ENCODE data around the gene SORCS3. TPM values are rescaled to one million over a fixed set of nuclear protein-coding genes. Genes with fewer than 3 reads are reported as not detected.

SORCS3 gene
- total RNA-seq, 1 donor from 2014 or later, result 0.25 TPM

DNA sequence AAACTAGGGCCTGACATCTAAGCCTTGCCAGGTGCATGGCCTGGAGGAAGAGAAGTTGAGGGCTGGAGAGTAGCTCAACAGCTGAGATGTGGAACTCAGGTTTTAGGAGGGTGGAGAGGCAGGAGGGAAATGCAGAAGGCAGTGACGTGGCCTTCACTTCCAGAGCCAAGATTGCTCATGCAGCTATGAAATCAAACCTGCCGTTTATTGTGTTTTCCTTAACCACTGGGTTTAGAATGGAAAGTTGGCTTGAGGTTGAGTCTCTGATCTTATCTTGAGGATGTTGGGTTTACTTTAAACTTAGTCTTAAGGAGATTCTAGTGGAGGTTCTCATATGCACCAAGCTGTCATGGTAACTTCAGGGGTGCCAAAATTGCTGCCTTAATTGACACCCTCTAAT, 178.6 kb downstream of the SORCS3 start:
- H3K4me1 ChIP-seq, result no peaks in the 10 kb centered on the region
- intact Hi-C loops (cut with DNase I), result no loop called here
- no peak overlapping the region for H3K27ac ChIP-seq
- no peaks in the 10 kb centered on the region for H3K27me3 ChIP-seq
- no peaks in the 10 kb centered on the region for H3K9me3 ChIP-seq
- no peak for DNase-seq (ENCODE audit: extremely low spot score in 2 of 2)
- H3K4me3 ChIP-seq, result no peak overlapping the region
- no peaks in the 10 kb centered on the region for H3K36me3 ChIP-seq
- TF ChIP-seq POLR2A (IDR thresholded peaks at IDR 0.05) (no peak), POLR2AphosphoS5 (IDR thresholded peaks at IDR 0.05; ENCODE audit: insufficient read depth in 1 of 2, low read depth in 1 of 2) (no peak)
- TF ChIP-seq, protein P1, sequence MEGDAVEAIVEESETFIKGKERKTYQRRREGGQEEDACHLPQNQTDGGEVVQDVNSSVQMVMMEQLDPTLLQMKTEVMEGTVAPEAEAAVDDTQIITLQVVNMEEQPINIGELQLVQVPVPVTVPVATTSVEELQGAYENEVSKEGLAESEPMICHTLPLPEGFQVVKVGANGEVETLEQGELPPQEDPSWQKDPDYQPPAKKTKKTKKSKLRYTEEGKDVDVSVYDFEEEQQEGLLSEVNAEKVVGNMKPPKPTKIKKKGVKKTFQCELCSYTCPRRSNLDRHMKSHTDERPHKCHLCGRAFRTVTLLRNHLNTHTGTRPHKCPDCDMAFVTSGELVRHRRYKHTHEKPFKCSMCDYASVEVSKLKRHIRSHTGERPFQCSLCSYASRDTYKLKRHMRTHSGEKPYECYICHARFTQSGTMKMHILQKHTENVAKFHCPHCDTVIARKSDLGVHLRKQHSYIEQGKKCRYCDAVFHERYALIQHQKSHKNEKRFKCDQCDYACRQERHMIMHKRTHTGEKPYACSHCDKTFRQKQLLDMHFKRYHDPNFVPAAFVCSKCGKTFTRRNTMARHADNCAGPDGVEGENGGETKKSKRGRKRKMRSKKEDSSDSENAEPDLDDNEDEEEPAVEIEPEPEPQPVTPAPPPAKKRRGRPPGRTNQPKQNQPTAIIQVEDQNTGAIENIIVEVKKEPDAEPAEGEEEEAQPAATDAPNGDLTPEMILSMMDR (IDR thresholded peaks at IDR 0.05), result no peak

DNA sequence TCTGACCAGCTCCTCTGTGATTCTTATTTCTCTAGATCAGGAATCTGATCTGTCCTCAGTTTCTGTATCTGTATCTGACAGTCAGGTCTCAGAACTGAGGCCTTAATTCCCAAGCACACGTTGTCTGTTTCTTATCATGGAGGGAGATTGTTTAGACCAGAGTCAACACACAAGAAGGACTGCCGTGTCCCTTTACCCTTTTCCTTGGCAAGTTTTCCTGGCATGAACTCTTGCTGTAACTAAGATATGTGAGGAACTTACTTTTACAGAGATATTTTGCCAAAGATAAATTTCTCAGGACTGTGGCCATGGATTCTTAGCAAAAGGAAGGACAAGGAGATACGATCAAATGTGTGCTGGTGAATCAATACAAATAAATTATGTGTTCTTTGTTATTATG, 181.0 kb downstream of the SORCS3 start:
- DNase-seq (ENCODE audit: extremely low spot score in 2 of 2), result no peak
- Histone ChIP-seq H3K9me3 (no peaks in the 10 kb centered on the region), H3K36me3 (no peaks in the 10 kb centered on the region), H3K4me3 (no peak overlapping the region), H3K27ac (no peak overlapping the region), H3K4me1 (no peaks in the 10 kb centered on the region), H3K27me3 (no peaks in the 10 kb centered on the region)
- TF ChIP-seq, protein P1 (IDR thresholded peaks at IDR 0.05), result no peak
- TF ChIP-seq POLR2AphosphoS5 (IDR thresholded peaks at IDR 0.05; ENCODE audit: insufficient read depth in 1 of 2, low read depth in 1 of 2), result no peak
- TF ChIP-seq POLR2A (IDR thresholded peaks at IDR 0.05), result no peak
- intact Hi-C loops (cut with DNase I), result no loop called here

DNA sequence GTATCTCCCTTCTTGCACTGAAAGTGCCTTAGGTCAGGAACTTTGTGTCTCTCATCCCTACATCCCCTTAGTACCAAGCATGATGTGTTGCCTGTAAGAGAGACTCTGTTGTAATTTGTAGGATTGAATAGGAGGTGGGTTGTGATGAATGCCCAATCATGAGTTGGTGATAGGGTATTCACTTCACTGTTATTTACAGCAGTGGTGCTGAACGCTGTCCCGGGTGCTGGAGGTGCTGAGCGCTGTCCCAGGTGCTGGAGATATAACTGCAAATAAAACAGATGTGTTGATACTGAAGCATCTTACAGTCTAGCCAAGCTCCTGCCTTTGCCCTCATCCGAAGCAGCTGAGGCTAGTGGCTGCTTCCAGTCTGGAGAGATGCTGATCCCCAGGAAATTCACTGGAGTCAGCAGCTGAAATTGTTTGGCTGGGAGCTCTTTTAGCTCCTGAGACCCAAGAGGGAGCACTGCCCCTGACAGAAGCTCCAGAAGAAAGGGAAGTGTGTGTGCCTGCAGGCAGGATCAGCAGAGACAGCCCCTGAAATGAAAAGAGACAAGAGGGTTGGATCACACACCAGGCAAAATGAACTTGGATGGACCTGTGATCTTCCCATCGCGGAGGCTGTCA, 183.4 kb downstream of the SORCS3 start:
- Histone ChIP-seq H3K27ac (no peak overlapping the region), H3K36me3 (no peaks in the 10 kb centered on the region), H3K27me3 (no peaks in the 10 kb centered on the region), H3K4me3 (no peak overlapping the region), H3K4me1 (no peaks in the 10 kb centered on the region), H3K9me3 (no peaks in the 10 kb centered on the region)
- DNase-seq (ENCODE audit: extremely low spot score in 2 of 2), result no peak
- TF ChIP-seq, protein P1 (IDR thresholded peaks at IDR 0.05), result no peak
- TF ChIP-seq POLR2AphosphoS5 (IDR thresholded peaks at IDR 0.05; ENCODE audit: insufficient read depth in 1 of 2, low read depth in 1 of 2), result no peak
- TF ChIP-seq POLR2A (IDR thresholded peaks at IDR 0.05), result no peak
- intact Hi-C loops (cut with DNase I), result no loop called here

DNA sequence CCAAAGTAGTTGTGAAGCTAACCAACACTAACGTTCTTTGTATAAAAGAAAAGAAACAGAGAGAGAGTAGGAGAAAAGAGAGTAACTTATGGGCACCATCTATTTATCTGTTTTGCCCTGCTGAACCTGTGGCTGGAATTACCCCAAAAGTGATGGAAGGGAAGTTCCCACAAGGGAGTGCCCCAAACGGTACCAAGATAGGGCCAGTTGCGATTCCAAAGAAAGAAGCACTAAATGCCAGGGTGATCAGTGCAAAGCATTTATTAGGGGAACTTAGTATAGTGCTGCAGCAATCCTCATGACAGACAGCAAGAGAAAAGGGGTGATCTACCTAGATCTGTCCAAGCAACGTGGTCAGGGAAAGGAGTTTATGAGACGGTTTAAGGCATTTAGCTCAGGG, 190.2 kb downstream of the SORCS3 start:
- Histone ChIP-seq H3K27me3 (no peaks in the 10 kb centered on the region), H3K9me3 (no peaks in the 10 kb centered on the region), H3K4me1 (no peaks in the 10 kb centered on the region), H3K27ac (no peak overlapping the region), H3K4me3 (no peak overlapping the region), H3K36me3 (no peaks in the 10 kb centered on the region)
- intact Hi-C loops (cut with DNase I), result no loop called here
- no peak for DNase-seq (ENCODE audit: extremely low spot score in 2 of 2)
- TF ChIP-seq, protein P1 (IDR thresholded peaks at IDR 0.05), result no peak
- TF ChIP-seq POLR2A (IDR thresholded peaks at IDR 0.05) (no peak), POLR2AphosphoS5 (IDR thresholded peaks at IDR 0.05; ENCODE audit: insufficient read depth in 1 of 2, low read depth in 1 of 2) (no peak)

DNA sequence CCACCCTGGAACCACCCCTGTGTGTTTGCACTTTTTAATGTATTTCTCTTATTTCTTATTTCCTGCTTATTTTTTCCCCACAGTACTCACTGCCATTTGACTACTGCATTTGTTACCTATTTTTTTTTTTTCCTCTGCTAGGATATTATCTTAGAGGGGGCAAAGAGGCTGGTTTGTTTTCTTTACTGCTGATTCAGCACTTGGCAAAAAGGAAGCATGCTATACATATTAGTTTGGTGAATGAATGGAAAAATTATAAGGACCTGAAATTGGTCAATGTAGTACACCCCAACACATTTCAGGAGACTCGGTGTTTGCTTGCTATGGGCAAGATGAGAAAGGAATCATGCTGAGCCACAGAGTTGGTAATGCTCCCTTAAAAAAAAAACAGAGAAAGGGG, 193.5 kb downstream of the SORCS3 start:
- TF ChIP-seq POLR2AphosphoS5 (IDR thresholded peaks at IDR 0.05; ENCODE audit: insufficient read depth in 1 of 2, low read depth in 1 of 2), result no peak
- TF ChIP-seq, protein P1 (IDR thresholded peaks at IDR 0.05), result no peak
- TF ChIP-seq POLR2A (IDR thresholded peaks at IDR 0.05), result no peak
- Histone ChIP-seq H3K4me1 (no peaks in the 10 kb centered on the region), H3K4me3 (no peak overlapping the region), H3K27me3 (no peaks in the 10 kb centered on the region), H3K27ac (no peak overlapping the region), H3K9me3 (no peaks in the 10 kb centered on the region), H3K36me3 (no peaks in the 10 kb centered on the region)
- intact Hi-C loops (cut with DNase I), result no loop called here
- DNase-seq (ENCODE audit: extremely low spot score in 2 of 2), result no peak
